HCT116 (cell line): ENCODE results near the gene WDR45. TPM values are rescaled to one million over a fixed set of nuclear protein-coding genes. Genes with fewer than 3 reads are reported as not detected.
A peak's percentile ranks its signal among the peaks of the same experiment; 100 is the strongest.

Experiments used
- ATAC-seq: fragments of 200-7000 bp; cut with Tn5 transposase; 2 replicates; pipeline ENCODE4 v1.9.1; 2020; ENCODE audit warnings: mild to moderate bottlenecking, moderate library complexity
- BruUV-seq: library from RNA; stranded (reverse); fragments of 400-500 nt; replicated peaks from 2 replicates; lab custom pipeline; 2021; lab: Mats Ljungman, UMichigan
- CTCF ChIA-PET: fragments of 300-600 bp; sonication (Branson Sonifier 250); formaldehyde crosslinking; loops from one replicate; lab custom pipeline; 2021; ENCODE audit warnings: antibody characterized with exemption; lab: Charles Lee
- POLR2A ChIA-PET: fragments of 300-600, 350-600 bp; sonication (Branson Sonifier 250); formaldehyde crosslinking; loops from one replicate; lab custom pipeline; 2021; ENCODE audit warnings: antibody characterized with exemption; lab: Charles Lee
- RAD21 ChIA-PET, 2 experiments: fragments of 300-600 bp; sonication (Branson Sonifier 250); formaldehyde crosslinking; loops; one replicate each; lab custom pipeline; 2023; ENCODE audit warnings: low total read pairs in 2 of 2; ENCODE audit not compliant: uncharacterized antibody in 2 of 2, unreplicated experiment in 2 of 2, low non-redundant PET in 1 of 2; lab: Charles Lee
- DNase-seq: peaks from one replicate; pipeline ENCODE4 v3.0.0-alpha.2; 2010; ENCODE audit warnings: low read depth, low spot score
- H2AFZ ChIP-seq: fragments of 200-600 bp; shearing (Covaris generic), sonication (generic); 2 replicates; pipeline ENCODE4 v1.6.1; 2017; ENCODE audit warnings: low read depth, mixed run types, mixed read lengths, antibody characterized with exemption, low read length; ENCODE audit not compliant: poor library complexity, severe bottlenecking
- H3K27ac ChIP-seq: 2 replicates; pipeline ENCODE4 v1.5.1; 2012; ENCODE audit warnings: low read depth, low read length
- H3K27me3 ChIP-seq: fragments of 200-600 bp; sonication (generic); 2 replicates; pipeline ENCODE4 v1.6.1; 2016; ENCODE audit warnings: mixed run types, low read length, mixed read lengths; ENCODE audit not compliant: insufficient read depth
- H3K36me3 ChIP-seq, 2 experiments: fragments of 200-500 bp in 1 of 2; fragments of 200-600 bp in 1 of 2; sonication (Bioruptor generic) in 1 of 2; sonication (generic) in 1 of 2; 2 replicates each; pipeline versions ENCODE4 v1.5.1 to v1.6.1; 2014 to 2016; ENCODE audit warnings: low read length in 2 of 2, inconsistent platforms in 1 of 2, mixed read lengths in 1 of 2, mixed run types in 1 of 2; ENCODE audit not compliant: insufficient read depth in 2 of 2, control insufficient read depth in 1 of 2
- H3K4me1 ChIP-seq, 2 experiments: fragments of 200-600 bp in 1 of 2; sonication (generic) in 1 of 2; 2 replicates each; pipeline versions ENCODE4 v1.5.1 to v1.6.1; 2012 to 2017; ENCODE audit warnings: low read length in 2 of 2, inconsistent platforms in 1 of 2, mild to moderate bottlenecking in 1 of 2, mixed read lengths in 1 of 2, mixed run types in 1 of 2, moderate library complexity in 1 of 2; ENCODE audit not compliant: insufficient read depth in 2 of 2, control insufficient read depth in 1 of 2
- H3K4me2 ChIP-seq: fragments of 200-600 bp; sonication (generic); 2 replicates; pipeline ENCODE4 v1.6.1; 2017; ENCODE audit warnings: mixed run types, low read length, mixed read lengths
- H3K4me3 ChIP-seq, 2 experiments: fragments of 200-600 bp in 1 of 2; sonication (generic) in 1 of 2; replicated peaks in 1 of 2; 2 replicates each; pipeline ENCODE4 v1.5.1; 2011 to 2016; ENCODE audit warnings: low read length in 2 of 2, control low read depth in 1 of 2, low read depth in 1 of 2, mild to moderate bottlenecking in 1 of 2, mixed read lengths in 1 of 2, mixed run types in 1 of 2
- H3K79me2 ChIP-seq: fragments of 200-600 bp; sonication (generic); 2 replicates; pipeline ENCODE4 v1.6.1; 2017; ENCODE audit warnings: mild to moderate bottlenecking, mixed run types, low read length, moderate library complexity, mixed read lengths; ENCODE audit not compliant: insufficient read depth
- H3K9ac ChIP-seq: fragments of 200-600 bp; sonication (generic); 2 replicates; pipeline ENCODE4 v1.6.1; 2016; ENCODE audit warnings: low read length, mixed read lengths
- H3K9me2 ChIP-seq: fragments of 200-600 bp; sonication (generic), shearing (Covaris generic); 2 replicates; pipeline ENCODE4 v1.6.1; 2017; ENCODE audit warnings: mixed run types, mild to moderate bottlenecking, moderate library complexity; ENCODE audit not compliant: insufficient read depth
- H3K9me3 ChIP-seq, 2 experiments: fragments of 200-500 bp in 1 of 2; fragments of 200-600 bp in 1 of 2; sonication (Bioruptor generic) in 1 of 2; sonication (generic) in 1 of 2; 2 replicates each; pipeline ENCODE4 v1.6.1; 2014 to 2017; ENCODE audit warnings: low read length in 2 of 2, mixed read lengths in 2 of 2, inconsistent platforms in 1 of 2, low read depth in 1 of 2, mild to moderate bottlenecking in 1 of 2, mixed run types in 1 of 2, moderate library complexity in 1 of 2; ENCODE audit not compliant: control insufficient read depth in 1 of 2, insufficient read depth in 1 of 2
- H4K20me1 ChIP-seq: fragments of 200-600 bp; sonication (generic), shearing (Covaris generic); 2 replicates; pipeline ENCODE4 v1.6.1; 2017; ENCODE audit warnings: mixed run types, mild to moderate bottlenecking, moderate library complexity; ENCODE audit not compliant: insufficient read depth
- CBX3 ChIP-seq: IDR thresholded peaks from 2 replicates; pipeline ENCODE4 v1.6.1; 2012; ENCODE audit warnings: low read depth
- ELF1 ChIP-seq: IDR thresholded peaks from 2 replicates; pipeline ENCODE4 v1.6.1; 2012; ENCODE audit warnings: low read depth, borderline replicate concordance
- POLR2A ChIP-seq: IDR thresholded peaks from 2 replicates; pipeline ENCODE4 v1.7.0; 2011; ENCODE audit warnings: borderline replicate concordance; ENCODE audit not compliant: insufficient read depth, insufficient read length; ENCODE audit errors: extremely low read depth
- SIN3A ChIP-seq: IDR thresholded peaks from 2 replicates; pipeline ENCODE4 v1.6.1; 2012; ENCODE audit warnings: low read depth
- intact Hi-C: fragments of 100-400 bp; cut with micrococcal nuclease; formaldehyde crosslinking; loops from 2 replicates; pipeline ENCODE4 v1.10.0; 2022
- total RNA-seq: library from RNA; stranded (reverse); gene quantifications from one replicate; pipeline ENCODE4 v1.2.1, GENCODE V29; 2021; ENCODE audit not compliant: unreplicated experiment
- TF ChIP-seq, protein P1 (sequence below): IDR thresholded peaks from 2 replicates; pipeline ENCODE4 v1.6.1; 2011; ENCODE audit warnings: mild to moderate bottlenecking, low read length, moderate library complexity; ENCODE audit not compliant: insufficient replicate concordance; ENCODE audit errors: extremely low read depth
- TF ChIP-seq, protein P2 (sequence below): IDR thresholded peaks from 2 replicates; pipeline ENCODE4 v1.6.1; 2012; ENCODE audit warnings: low read depth

WDR45 gene
- total RNA-seq, 1 experiment from 2014 or later = 41.7 TPM

GRCh38 chrX:49103637-49104036 lies 23.9 kb upstream of the WDR45 start:
- Histone ChIP-seq H3K27ac (no peak overlapping the region), H3K9ac (no peak overlapping the region), H3K36me3 (no peaks in the 10 kb centered on the region), H3K9me2 (no peaks in the 10 kb centered on the region), H3K27me3 (no peaks in the 10 kb centered on the region), H3K4me2 (no peak overlapping the region), H4K20me1 (no peaks in the 10 kb centered on the region), H3K9me3 (no peaks in the 10 kb centered on the region), H3K4me1 (peaks cover 0 to 7% of the 10 kb centered on the region in 2 experiments; a peak in 1 of 4 replicates), H3K79me2 (no peaks in the 10 kb centered on the region), H3K4me3 (no peak overlapping the region), H2AFZ (no peak overlapping the region)
- CTCF ChIA-PET = no interaction called here
- POLR2A ChIA-PET = no interaction called here
- no TSS peak for BruUV-seq
- no peak for TF ChIP-seq SIN3A
- TF ChIP-seq, protein P1, sequence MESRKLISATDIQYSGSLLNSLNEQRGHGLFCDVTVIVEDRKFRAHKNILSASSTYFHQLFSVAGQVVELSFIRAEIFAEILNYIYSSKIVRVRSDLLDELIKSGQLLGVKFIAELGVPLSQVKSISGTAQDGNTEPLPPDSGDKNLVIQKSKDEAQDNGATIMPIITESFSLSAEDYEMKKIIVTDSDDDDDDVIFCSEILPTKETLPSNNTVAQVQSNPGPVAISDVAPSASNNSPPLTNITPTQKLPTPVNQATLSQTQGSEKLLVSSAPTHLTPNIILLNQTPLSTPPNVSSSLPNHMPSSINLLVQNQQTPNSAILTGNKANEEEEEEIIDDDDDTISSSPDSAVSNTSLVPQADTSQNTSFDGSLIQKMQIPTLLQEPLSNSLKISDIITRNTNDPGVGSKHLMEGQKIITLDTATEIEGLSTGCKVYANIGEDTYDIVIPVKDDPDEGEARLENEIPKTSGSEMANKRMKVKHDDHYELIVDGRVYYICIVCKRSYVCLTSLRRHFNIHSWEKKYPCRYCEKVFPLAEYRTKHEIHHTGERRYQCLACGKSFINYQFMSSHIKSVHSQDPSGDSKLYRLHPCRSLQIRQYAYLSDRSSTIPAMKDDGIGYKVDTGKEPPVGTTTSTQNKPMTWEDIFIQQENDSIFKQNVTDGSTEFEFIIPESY = no peak
- intact Hi-C loops = no loop called here
- ATAC-seq = no peak
- no peak for DNase-seq
- RAD21 ChIA-PET = no interaction called here

- H2AFZ ChIP-seq = no peak overlapping the region
- ChIA-PET CTCF (no interaction called here), POLR2A (no interaction called here), RAD21 (no interaction called here)
- TF ChIP-seq, protein P2, sequence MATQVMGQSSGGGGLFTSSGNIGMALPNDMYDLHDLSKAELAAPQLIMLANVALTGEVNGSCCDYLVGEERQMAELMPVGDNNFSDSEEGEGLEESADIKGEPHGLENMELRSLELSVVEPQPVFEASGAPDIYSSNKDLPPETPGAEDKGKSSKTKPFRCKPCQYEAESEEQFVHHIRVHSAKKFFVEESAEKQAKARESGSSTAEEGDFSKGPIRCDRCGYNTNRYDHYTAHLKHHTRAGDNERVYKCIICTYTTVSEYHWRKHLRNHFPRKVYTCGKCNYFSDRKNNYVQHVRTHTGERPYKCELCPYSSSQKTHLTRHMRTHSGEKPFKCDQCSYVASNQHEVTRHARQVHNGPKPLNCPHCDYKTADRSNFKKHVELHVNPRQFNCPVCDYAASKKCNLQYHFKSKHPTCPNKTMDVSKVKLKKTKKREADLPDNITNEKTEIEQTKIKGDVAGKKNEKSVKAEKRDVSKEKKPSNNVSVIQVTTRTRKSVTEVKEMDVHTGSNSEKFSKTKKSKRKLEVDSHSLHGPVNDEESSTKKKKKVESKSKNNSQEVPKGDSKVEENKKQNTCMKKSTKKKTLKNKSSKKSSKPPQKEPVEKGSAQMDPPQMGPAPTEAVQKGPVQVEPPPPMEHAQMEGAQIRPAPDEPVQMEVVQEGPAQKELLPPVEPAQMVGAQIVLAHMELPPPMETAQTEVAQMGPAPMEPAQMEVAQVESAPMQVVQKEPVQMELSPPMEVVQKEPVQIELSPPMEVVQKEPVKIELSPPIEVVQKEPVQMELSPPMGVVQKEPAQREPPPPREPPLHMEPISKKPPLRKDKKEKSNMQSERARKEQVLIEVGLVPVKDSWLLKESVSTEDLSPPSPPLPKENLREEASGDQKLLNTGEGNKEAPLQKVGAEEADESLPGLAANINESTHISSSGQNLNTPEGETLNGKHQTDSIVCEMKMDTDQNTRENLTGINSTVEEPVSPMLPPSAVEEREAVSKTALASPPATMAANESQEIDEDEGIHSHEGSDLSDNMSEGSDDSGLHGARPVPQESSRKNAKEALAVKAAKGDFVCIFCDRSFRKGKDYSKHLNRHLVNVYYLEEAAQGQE = no peak
- TF ChIP-seq CBX3 (no peak), POLR2A (no peak), ELF1 (no peak)
- TF ChIP-seq, protein P1 = no peak
- no peaks in the 10 kb centered on the region for H4K20me1 ChIP-seq
- no peaks in the 10 kb centered on the region for H3K9me2 ChIP-seq
- no peaks in the 10 kb centered on the region for H3K79me2 ChIP-seq
- H3K4me2 ChIP-seq = peak overlapping the region; percentile 90; the same call in 1 of the 2 replicates
- H3K27ac ChIP-seq = no peak overlapping the region
- H3K4me1 ChIP-seq = peaks cover 0 to 7% of the 10 kb centered on the region in 2 experiments; a peak in 1 of 4 replicates
- H3K9me3 ChIP-seq = no peaks in the 10 kb centered on the region
- no peak for DNase-seq
- H3K27me3 ChIP-seq = no peaks in the 10 kb centered on the region
- intact Hi-C loops = no loop called here
- H3K4me3 ChIP-seq = no peak overlapping the region
- ATAC-seq = no peak
- no peaks in the 10 kb centered on the region for H3K36me3 ChIP-seq
- BruUV-seq = no TSS peak
- no peak overlapping the region for H3K9ac ChIP-seq
Measured at GRCh38 chrX:49102190-49102589, 22.5 kb upstream of the WDR45 start.
